LHCN-M2 (cell line): ENCODE results near the gene GGT7. TPM values are rescaled to one million over a fixed set of nuclear protein-coding genes. Genes with fewer than 3 reads are reported as not detected.
A peak's percentile ranks its signal among the peaks of the same experiment; 100 is the strongest.
"Not testable (repeated sequence)": the region's sequence is repeated elsewhere in the genome, so short reads cannot be mapped to it uniquely, and the experiment has no call there.

Experiments
- DNase-seq: peaks from one replicate; pipeline ENCODE4 v3.0.0-alpha.2; 2012; ENCODE audit warnings: low read depth
- total RNA-seq: library from RNA; depleted of rRNA; stranded (reverse); fragments of >200 nt; gene quantifications from 2 replicates; pipeline ENCODE4 v1.2.3, GENCODE V29; 2014

GGT7 gene
- total RNA-seq, 1 experiment from 2014 or later: 7.3 TPM

- DNase-seq: no peak
These were observed 22.9 kb downstream of the GGT7 start for GRCh38 chr20:34849778-34850177.

DNA sequence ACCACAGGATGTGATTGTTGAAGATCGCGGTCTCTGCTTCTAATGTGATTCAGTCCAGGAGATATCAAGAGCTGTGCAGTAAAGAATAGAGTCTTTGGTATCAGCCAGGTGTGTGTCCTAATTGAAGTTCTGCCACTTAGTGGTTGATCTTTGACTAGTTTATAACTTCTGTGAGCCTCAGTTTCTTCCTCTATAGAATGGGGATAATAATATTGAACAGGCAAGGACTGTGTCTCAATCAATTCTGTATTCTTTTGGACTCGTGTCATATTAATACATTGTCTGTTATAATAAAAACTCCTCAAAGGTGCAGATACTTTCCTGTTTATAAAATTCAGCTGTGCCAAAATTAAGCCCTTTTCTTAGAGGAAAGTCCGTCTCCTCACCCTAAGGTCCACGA, 24.1 kb downstream of the GGT7 start:
- no peak for DNase-seq

DNA sequence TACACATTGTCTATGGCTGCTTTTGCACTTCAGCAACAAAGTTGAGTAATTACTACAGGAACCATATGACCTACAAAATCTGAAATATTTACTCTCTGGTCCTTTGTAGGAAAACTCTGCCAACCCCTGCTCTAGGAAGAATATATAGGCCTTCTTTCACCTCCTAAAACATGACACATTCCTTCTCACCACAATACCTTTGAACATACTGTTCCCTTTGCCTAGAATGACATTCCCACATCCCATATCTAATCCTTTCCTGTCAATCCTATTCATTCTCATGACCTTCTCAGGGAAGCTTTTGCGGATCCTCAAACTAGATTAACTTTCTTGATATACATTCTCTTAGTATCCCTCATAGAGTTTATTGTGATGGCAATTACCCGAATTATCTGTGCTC, 29.2 kb downstream of the GGT7 start:
- peak; percentile 13 for DNase-seq

DNA sequence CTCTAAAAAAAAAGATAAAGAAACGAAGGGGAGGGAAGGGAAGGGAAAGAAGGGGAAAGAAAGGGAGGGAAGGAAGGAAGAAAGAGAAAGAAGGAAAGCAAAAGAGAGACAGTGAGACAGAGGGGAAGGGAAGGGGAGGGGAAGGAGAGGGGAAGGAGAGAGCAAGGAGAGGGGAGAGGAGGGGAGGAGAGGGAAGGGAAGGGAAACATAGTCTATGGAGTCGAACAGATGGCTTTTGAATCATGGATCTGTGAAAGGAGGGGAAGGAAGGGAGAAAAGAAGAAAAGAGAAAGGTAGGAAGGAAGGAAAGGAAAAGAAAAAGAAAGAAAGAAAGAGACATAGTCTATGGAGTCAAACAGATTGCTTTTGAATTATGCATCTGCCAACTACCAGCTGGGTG, 30.5 kb downstream of the GGT7 start:
- no peak for DNase-seq

GRCh38 chr20:34834459-34834893, 38.2 kb downstream of the GGT7 start:
- DNase-seq: peak; percentile 39

DNA sequence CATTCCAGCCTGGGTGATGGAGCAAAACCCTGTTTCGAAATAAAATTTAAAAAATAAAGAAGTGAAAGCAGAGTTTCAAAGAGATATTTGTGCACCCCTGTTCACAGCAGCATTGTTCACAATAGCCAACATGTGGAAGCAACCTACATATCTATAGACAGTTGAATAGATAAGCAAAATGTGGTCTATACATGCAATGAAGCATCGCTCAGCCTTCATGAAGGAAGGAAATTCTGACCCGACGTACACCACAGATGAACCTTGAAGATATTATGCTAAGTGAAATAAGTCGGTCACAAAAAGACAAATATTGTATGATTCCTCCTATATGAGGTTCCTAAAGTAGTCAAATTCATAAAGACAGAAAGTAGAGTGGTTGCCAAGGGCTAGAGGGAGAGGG, 40.7 kb downstream of the GGT7 start:
- DNase-seq: no peak

DNA sequence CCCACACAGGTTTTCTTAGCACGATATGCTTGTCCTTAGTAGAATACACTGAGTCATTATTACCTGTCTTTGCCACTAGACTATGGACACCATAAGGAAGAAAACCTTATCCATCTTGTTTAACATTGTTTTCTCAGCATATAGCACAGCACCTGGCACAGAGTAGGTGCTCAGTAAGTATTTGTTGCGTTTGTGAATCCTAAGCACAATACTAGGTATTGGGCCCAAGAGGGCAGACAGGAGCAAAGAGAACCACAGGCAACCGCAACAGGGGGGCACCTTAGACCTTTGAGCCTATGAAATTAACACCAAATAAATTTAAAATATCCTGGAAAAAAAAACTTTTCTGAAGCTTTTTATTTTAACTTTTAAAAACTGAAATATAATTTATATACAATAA, 43.5 kb downstream of the GGT7 start:
- DNase-seq: no peak

- DNase-seq: peak; percentile 71
These were observed 46.9 kb downstream of the GGT7 start, which contains the start of gene NCOA6 for GRCh38 chr20:34825530-34826362. TSS of gene NCOA6 (minus strand) at chr20:34825651. CDS start at chr20:34782355, 43,296 bp downstream.

DNA sequence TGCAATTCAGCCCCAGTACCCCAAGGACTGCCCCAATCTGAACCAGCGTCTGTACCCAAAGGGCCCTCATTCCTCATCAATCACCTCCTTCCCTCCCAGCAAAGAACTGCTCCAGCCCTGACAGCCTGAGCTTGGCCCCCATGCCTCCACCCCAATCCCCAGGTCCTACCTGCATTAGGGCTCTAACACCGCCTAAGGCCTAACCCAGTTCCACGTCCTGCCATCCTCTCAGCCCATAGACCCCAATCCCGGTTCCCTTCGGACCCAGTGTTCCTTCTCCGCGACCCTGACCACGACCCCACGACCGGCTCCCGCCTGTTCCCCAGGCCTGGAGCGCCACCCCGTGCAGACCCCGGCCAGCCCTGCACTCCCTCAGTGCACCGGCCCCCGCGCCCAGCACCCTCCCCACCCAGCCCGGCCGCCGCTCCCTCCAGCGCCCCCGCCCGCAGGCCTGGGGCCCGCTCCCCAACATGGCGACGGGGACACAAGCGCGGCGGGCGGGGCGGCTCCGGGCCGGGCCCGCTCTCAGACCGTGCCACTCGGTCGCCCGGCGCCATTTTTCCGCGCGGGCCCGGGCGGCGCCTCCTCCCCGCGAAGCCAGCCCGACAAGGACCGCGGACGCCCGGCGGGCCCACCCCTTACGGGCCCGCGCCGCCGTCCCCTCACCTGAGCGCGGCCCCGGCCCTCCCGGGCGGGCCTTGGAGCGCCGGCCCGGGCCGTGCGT, 47.7 kb downstream of the GGT7 start:
- peak; percentile 29 for DNase-seq

DNA sequence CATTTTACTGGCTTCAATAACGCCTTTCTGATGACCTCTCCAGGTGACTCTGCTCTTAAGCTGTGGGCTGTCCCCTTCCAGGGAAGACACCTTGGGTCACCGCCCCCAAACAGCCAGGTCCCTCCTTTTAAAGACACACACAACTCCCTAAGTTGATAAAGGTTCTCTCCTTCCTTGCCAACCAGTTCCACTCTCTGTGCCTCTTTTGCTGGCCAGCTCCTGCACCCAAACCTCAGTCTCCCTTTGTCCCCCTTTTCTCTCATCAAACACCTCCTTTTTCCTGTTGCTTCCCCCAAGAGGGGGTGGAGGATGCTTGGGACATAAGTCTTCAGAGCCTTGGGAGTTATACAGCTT, 48.2 kb downstream of the GGT7 start:
- peak; percentile 51 for DNase-seq

GRCh38 chr20:34824026-34824425, 48.6 kb downstream of the GGT7 start:
- no peak for DNase-seq

- no peak for DNase-seq
These were observed 51.7 kb downstream of the GGT7 start for GRCh38 chr20:34820805-34821578.

GRCh38 chr20:34817801-34818200, 54.9 kb downstream of the GGT7 start:
- DNase-seq: no peak

DNA sequence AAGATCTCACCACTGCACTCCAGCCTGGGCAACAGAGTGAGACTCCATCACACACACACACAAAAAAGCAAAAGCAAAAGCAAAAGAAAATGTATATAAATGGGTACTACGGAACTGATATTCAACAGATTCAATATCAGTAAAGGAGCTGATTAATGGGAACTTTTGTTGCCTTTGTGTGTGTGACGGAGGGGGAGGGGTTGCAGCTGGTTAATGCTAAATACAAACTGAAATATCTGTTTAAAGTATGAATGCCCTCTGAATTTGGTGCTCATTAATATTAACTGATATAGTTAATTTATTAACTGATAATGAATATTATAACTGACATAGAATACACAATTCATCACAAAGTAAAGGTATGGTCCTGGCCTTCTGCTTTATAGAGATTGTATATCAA, 55.6 kb downstream of the GGT7 start:
- DNase-seq: no peak

DNA sequence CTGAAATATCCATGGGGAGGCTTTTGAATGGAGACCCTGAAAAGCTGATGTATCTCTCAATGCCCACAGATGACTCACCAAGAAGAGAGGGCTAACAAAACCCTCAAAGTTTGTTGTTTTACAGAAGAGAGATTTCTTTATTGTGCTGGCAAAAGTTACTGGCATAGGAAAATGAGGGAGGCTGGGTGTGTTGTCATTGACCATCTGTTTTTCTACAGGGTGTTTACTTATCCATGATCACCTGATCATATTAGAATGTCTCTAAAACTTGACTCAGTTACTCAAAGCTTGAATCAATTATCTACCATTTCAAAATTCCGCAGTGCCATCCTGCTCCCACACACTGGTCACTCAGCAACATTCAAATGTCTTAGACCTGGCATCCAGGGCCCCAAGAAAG, 57.0 kb downstream of the GGT7 start:
- DNase-seq: peak; percentile 35

DNA sequence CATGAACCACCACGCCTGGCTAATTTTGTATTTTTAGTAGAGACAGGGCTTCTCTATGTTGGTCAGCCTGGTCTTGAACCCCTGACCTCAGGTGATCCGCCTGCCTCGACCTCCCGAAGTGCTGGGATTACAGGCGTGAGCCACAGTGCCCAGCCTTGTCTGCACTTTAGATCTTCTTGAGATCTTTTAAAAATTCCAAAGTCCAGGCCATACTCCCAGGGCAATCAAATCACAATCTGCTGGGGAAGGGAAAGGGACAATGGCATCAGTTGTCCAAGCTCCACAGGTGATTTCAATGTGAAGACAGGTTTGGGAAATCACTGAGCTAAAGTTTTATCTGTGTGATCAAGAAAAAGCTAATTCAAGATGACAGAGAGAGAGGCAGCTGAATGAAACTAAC, 64.1 kb downstream of the GGT7 start:
- no peak for DNase-seq

DNA sequence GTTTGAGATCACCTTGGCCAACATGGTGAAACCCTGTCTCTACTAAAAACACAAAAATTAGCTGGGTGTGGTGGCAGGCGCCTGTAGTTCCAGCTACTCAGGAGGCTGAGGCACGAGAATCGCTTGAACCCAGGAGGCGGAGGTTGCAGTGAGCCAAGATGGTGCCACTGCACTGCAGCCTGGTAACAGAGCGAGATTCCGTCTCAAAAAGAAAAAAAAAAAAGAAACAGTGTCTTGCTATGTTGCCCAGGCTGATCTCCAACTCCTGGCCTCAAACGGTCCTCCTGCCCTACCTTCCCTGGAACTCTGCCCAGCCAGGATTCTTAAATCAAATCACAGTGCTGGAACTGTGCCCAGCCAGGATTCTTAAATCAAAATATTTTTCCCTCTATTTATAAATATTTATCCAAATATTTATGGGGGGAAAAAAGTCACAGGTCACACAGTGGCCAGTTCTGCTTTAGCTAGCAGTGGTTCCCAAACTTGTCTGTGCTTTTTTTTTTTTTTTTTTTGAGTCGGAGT, 64.7 kb downstream of the GGT7 start:
- not testable (repeated sequence) for DNase-seq

GRCh38 chr20:34806255-34806654, 66.4 kb downstream of the GGT7 start:
- no peak for DNase-seq

DNA sequence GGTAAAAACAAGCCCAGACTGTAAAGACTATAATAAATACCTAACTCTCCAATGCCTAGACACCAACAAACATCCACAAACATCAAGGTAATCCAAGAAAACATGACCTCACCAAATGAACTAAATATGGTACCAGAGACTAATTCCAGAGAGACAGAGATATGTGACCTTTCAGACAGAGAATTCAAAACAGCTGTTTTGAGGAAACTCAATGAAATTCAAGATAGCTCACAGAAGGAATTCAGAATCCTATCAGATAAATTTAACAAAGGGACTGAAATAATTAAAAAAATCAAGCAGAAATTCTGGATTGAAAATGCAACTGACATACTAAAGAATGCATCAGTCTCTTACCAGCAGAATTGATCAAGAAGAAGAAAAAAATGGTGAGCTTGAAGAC, 73.8 kb downstream of the GGT7 start:
- DNase-seq: peak; percentile 21

DNA sequence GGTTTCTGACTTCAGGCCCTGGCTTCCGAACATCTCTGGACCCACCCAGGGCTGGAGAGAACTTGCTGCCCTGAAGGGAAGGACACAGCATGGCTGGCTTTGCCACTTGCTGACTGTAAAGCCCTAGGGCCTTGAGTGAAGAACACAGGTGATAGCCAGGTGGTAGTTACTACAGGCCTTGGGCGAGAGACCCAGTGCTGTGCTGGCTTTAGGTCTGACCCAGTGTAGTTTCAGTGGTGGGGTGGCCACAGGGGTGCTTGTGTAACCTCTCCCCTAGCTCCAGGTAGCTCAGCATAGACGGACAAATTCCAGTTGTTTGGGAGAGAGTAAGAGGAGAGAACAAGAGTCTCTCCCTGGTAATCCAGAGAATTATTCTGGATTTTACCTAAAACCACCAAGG, 74.3 kb downstream of the GGT7 start:
- no peak for DNase-seq

- no peak for DNase-seq
These were observed 75.4 kb downstream of the GGT7 start for GRCh38 chr20:34797012-34797995.
